Measurements from ENCODE around the gene TTLL1.

DNA sequence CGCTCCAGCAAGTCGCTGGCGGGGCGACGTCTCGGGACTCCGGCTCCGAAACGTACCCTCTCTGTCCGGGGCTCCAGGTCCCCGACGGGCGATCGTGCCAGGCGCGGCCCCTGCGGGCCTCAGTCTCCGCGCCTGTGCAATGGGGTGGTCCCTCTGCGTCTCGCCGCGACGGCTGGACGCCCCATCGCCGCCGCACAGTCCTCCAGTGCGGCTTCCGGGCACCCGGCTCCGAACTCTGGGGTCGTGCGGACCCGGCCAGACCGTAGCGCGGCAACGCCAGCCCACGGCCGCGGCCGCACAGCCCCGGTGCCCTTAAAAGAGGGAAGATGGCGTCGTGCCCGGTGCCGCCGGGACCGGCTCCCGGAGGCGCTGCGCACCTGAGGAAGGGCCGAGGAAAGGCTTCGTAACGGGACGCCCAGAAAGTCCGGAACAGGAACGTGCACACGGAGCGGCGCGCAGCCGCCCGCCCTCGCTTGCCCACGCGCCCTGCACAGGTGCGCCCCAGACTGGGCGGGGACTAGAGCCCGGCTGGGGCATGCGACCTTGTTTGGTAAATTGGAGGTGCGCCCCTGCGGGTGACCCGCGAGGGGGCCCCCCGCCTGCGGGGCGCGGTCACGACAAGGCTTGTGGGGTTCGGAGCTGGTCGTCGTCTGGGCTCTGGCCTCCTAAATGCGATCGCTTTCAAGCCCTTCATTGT, 21.9 kb upstream of the TTLL1 start:
- TF ChIP-seq GATA3 (IDR thresholded peaks at IDR 0.05; ENCODE audit: low read depth, low read length) (no peak), GATA2 (IDR thresholded peaks at IDR 0.05; ENCODE audit: low read depth, low read length) (no peak)
